Breast epithelium (tissue), 4 donors: ENCODE results near the gene PAQR4. TPM values are rescaled to one million over a fixed set of nuclear protein-coding genes. Genes with fewer than 3 reads are reported as not detected.
"Not testable (repeated sequence)": the region's sequence is repeated elsewhere in the genome, so short reads cannot be mapped to it uniquely, and the experiment has no call there.

ENCODE experiments used
- DNase-seq, 2 donors: peaks; one replicate each; pipeline ENCODE4 v3.0.0-alpha.2; 2019; ENCODE audit warnings: low spot score in 2 of 2
- H3K27ac ChIP-seq, 2 donors: fragments of 200-600 bp; sonication (generic) in 1 of 2; one replicate each; pipeline ENCODE4 v1.5.1; 2016 to 2019; ENCODE audit warnings: mild to moderate bottlenecking in 1 of 2
- H3K27me3 ChIP-seq, 2 donors: fragments of 200-600 bp; sonication (generic) in 1 of 2; one replicate each; pipeline versions ENCODE4 v1.5.1 to v1.6.0; 2017 to 2019; ENCODE audit warnings: control low read depth in 1 of 2, mild to moderate bottlenecking in 1 of 2
- H3K36me3 ChIP-seq: fragments of 200-600 bp; one replicate; pipeline ENCODE4 v1.5.1; 2019
- H3K4me1 ChIP-seq, 2 donors: fragments of 200-600 bp; sonication (generic); one replicate each; pipeline ENCODE4 v1.5.1; 2016 to 2019; ENCODE audit warnings: control low read depth in 1 of 2
- H3K4me3 ChIP-seq, 3 donors: fragments of 200-600 bp; sonication (generic); 1 replicate in 2 of 3; 2 replicates in 1 of 3; pipeline ENCODE4 v1.5.1; 2016 to 2019; ENCODE audit warnings: mild to moderate bottlenecking in 3 of 3, moderate library complexity in 2 of 3
- H3K9me3 ChIP-seq, 2 donors: fragments of 200-600 bp; sonication (generic) in 1 of 2; one replicate each; pipeline ENCODE4 v1.5.1; 2016 to 2019; ENCODE audit warnings: control low read depth in 1 of 2
- CTCF ChIP-seq, 3 donors: fragments of 450-650 bp; IDR thresholded peaks; one replicate each; pipeline ENCODE4 v1.5.1; 2016 to 2017; ENCODE audit warnings: antibody characterized with exemption in 3 of 3, mild to moderate bottlenecking in 3 of 3, moderate library complexity in 3 of 3
- POLR2A ChIP-seq: fragments of 450-650 bp; IDR thresholded peaks from one replicate; pipeline ENCODE4 v1.6.1; 2016; ENCODE audit warnings: antibody characterized with exemption, mild to moderate bottlenecking, moderate library complexity
- POLR2AphosphoS5 ChIP-seq, 3 donors: sonication (generic); formaldehyde crosslinking; IDR thresholded peaks; one replicate each; pipeline ENCODE4 v1.6.1; 2017; ENCODE audit warnings: antibody characterized with exemption in 3 of 3
- intact Hi-C: fragments of 100-400 bp; cut with DNase I; formaldehyde crosslinking; loops from one replicate; pipeline ENCODE4 v1.15.1; 2023; ENCODE audit warnings: low total_unique reads
- total RNA-seq, 3 donors: library from RNA; depleted of rRNA; stranded (reverse); fragments of >200 nt; gene quantifications; one replicate each; pipeline ENCODE4 v1.1.0, GENCODE V29; 2016

Gene PAQR4
- total RNA-seq, 3 donors from 2014 or later: 2.0 to 4.0 (median 3.7) TPM

- Histone ChIP-seq H3K27me3 (no peaks in the 10 kb centered on the region), H3K27ac (no peak overlapping the region), H3K4me1 (no peaks in the 10 kb centered on the region), H3K4me3 (no peak overlapping the region), H3K9me3 (no peaks in the 10 kb centered on the region), H3K36me3 (no peaks in the 10 kb centered on the region)
- no peak for DNase-seq
- intact Hi-C loops: no loop called here
- TF ChIP-seq CTCF (IDR thresholded peaks at IDR 0.05): no peak
- no peak for TF ChIP-seq POLR2AphosphoS5 (IDR thresholded peaks at IDR 0.05)
- no peak for TF ChIP-seq POLR2A
Observed at GRCh38 chr16:2930236-2930635, 38.9 kb upstream of the PAQR4 start.

- H3K9me3 ChIP-seq, DNase-seq, H3K4me1 ChIP-seq, intact Hi-C loops, H3K27me3 ChIP-seq, H3K27ac ChIP-seq, H3K36me3 ChIP-seq, H3K4me3 ChIP-seq: not testable (repeated sequence)
Observed at GRCh38 chr16:2931231-2931914, 37.8 kb upstream of the PAQR4 start.

- no peak overlapping the region for H3K4me3 ChIP-seq
- H3K27ac ChIP-seq: no peak overlapping the region
- intact Hi-C loops: no loop called here
- no peaks in the 10 kb centered on the region for H3K9me3 ChIP-seq
- TF ChIP-seq POLR2A: no peak
- no peak for TF ChIP-seq POLR2AphosphoS5 (IDR thresholded peaks at IDR 0.05)
- H3K4me1 ChIP-seq: no peaks in the 10 kb centered on the region
- H3K27me3 ChIP-seq: no peaks in the 10 kb centered on the region
- no peak for DNase-seq
- no peaks in the 10 kb centered on the region for H3K36me3 ChIP-seq
Observed at GRCh38 chr16:2933136-2933535, 36.0 kb upstream of the PAQR4 start.

GRCh38 chr16:2933701-2934100 is 35.4 kb upstream of the PAQR4 start:
- H3K4me3 ChIP-seq: no peak overlapping the region
- no peak for DNase-seq
- H3K9me3 ChIP-seq: no peaks in the 10 kb centered on the region
- no peaks in the 10 kb centered on the region for H3K4me1 ChIP-seq
- no peaks in the 10 kb centered on the region for H3K36me3 ChIP-seq
- intact Hi-C loops: no loop called here
- TF ChIP-seq CTCF (IDR thresholded peaks at IDR 0.05): no peak
- no peak for TF ChIP-seq POLR2AphosphoS5 (IDR thresholded peaks at IDR 0.05)
- TF ChIP-seq POLR2A: no peak
- H3K27ac ChIP-seq: no peak overlapping the region
- no peaks in the 10 kb centered on the region for H3K27me3 ChIP-seq

- no peak overlapping the region for H3K27ac ChIP-seq
- no peaks in the 10 kb centered on the region for H3K9me3 ChIP-seq
- intact Hi-C loops: no loop called here
Observed at GRCh38 chr16:2934450-2934849, 34.7 kb upstream of the PAQR4 start.

More at GRCh38 chr16:2934450-2934849, 34.7 kb upstream of the PAQR4 start:
- Histone ChIP-seq H3K27me3 (no peaks in the 10 kb centered on the region), H3K36me3 (no peaks in the 10 kb centered on the region), H3K4me1 (no peaks in the 10 kb centered on the region), H3K4me3 (no peak overlapping the region)
- DNase-seq: no peak
- TF ChIP-seq CTCF (IDR thresholded peaks at IDR 0.05) (no peak), POLR2A (no peak)
